GM12873 (cell line): ENCODE measurements around the gene LLGL2.

Source experiments
- TF ChIP-seq, protein P1 (sequence below): IDR thresholded peaks from 2 replicates; pipeline ENCODE4 v1.5.1; 2012; ENCODE audit warnings: low read depth, mild to moderate bottlenecking, moderate library complexity, low read length, control low read depth; ENCODE audit not compliant: insufficient read depth; ENCODE audit errors: missing control alignments

The LLGL2 gene

DNA sequence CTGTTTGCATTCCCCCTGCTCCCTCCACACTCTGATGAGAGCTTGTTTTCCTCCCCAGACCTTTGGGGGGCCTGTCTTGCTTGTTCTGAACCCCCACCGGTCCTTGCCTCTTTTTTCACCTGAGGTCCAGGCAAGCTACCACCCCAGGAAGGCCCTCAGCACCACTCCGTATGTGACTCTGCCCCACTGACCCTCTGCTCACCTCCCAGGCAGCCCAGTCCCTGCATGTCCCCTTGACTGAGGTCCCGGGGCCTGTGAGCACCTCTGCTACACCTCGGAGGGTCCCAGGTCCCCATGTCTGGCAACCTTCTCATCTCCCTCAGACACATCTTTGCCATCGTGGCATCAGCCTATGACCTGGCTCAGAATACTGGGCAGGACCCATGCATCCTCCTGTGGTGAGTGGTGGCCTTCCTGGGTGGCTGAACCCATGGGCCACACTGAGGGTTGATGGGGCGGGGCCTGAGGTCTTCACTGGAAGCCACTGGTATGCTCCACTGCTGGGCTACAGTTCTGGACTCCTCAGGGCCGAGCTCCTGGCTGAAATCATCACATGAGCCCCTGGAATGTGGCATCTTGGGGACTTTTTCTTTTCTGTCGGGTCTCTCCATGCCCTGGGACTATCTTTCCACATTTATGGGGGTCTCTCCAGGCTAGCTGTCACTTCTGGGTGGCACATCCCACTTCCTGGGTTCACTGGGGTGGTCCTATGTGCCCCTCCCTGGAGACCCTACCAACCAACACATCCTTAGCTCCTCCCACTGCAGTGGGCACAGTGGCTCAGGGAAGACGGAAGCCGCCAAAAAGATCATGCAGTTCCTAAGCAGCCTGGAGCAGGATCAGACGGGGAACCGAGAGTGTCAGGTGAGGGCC lies 65.6 kb downstream of the LLGL2 start:
- TF ChIP-seq, protein P1, sequence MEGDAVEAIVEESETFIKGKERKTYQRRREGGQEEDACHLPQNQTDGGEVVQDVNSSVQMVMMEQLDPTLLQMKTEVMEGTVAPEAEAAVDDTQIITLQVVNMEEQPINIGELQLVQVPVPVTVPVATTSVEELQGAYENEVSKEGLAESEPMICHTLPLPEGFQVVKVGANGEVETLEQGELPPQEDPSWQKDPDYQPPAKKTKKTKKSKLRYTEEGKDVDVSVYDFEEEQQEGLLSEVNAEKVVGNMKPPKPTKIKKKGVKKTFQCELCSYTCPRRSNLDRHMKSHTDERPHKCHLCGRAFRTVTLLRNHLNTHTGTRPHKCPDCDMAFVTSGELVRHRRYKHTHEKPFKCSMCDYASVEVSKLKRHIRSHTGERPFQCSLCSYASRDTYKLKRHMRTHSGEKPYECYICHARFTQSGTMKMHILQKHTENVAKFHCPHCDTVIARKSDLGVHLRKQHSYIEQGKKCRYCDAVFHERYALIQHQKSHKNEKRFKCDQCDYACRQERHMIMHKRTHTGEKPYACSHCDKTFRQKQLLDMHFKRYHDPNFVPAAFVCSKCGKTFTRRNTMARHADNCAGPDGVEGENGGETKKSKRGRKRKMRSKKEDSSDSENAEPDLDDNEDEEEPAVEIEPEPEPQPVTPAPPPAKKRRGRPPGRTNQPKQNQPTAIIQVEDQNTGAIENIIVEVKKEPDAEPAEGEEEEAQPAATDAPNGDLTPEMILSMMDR = no peak

DNA sequence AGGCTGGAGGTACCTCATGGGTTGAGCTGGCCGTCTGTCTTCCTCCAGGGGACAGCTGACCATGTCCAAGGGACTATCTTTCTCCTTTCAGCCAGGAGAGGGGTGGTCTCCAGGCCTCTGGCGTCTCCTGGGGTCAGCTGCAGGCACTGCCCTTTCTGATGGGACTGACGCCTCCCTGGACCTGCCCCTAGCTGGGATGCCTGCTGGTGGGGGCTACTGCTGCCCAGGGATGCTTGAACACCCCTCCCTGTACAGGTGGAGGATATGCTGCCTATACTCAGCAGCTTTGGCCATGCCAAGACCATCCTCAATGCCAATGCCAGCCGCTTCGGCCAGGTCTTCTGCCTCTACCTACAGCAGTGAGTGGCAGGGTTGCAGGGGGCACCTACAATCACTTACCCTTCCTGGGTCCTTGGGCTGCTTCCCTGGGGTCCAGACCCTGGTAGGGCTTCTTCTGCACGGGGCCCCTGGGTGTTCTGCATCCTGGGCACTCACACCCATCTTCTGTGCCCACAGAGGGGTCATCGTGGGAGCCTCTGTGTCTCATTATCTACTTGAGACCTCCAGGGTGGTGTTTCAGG lies 66.3 kb downstream of the LLGL2 start:
- TF ChIP-seq, protein P1 = no peak

DNA sequence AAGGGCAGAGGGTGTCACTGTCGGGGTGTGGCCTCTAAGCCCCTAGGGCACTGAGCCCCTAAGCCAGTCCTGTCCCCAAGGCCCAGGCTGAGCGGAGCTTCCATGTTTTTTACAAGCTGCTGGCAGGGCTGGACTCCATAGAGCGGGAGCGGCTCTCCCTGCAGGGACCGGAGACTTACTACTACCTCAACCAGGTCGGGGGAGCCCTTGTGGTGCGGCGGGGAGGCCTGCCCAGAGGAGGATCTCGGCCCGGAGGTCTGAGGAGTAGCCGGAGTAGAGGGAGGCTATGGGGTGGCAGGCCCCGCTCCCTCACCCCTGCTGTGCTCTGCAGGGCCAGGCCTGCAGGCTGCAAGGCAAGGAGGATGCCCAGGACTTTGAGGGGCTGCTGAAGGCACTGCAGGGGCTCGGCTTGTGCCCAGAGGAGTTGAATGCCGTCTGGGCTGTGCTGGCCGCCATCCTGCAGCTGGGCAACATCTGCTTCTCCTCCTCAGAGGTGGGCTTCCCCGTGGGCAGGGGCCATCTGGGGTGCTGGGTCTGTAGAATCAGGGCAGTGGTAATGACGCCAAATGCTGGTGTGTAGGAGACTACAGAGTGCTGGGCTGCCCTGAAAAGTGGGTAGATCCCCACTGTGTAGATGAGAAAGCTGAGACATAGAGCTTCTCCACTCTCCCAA lies 67.0 kb downstream of the LLGL2 start:
- TF ChIP-seq, protein P1 = no peak

DNA sequence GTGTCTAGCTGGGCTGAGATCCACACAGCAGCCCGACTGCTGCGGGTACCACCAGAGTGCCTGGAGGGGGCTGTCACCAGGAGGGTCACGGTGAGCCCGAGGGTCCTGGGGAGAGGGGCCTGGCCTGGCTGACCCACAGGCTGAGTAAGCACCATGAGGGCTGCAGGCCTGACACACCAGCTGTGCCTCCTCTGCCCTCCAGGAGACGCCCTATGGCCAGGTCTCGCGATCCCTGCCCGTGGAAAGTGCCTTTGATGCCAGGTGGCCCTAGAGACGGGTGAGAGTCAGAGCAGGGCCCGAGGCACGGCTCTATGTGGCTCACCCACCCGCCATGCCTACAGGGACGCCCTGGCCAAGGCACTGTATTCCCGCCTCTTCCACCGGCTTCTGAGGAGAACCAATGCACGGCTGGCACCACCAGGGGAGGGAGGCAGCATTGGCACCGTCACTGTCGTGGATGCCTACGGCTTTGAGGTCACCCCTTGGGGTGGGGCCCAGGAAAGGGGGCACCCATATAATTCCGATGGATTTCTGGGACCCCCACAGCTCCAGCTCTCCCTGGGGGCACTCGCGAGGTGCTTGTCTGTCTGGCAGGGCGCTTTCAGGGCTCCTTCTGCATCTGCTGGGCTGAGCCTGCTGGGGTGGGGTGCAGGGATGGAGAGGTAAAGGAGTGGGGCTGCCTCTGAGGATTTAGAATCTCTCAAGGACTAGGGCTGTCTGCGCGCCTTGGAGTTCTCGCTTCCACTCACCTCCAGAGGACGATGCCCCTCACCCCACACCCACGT lies 69.2 kb downstream of the LLGL2 start:
- TF ChIP-seq, protein P1 = no peak

DNA sequence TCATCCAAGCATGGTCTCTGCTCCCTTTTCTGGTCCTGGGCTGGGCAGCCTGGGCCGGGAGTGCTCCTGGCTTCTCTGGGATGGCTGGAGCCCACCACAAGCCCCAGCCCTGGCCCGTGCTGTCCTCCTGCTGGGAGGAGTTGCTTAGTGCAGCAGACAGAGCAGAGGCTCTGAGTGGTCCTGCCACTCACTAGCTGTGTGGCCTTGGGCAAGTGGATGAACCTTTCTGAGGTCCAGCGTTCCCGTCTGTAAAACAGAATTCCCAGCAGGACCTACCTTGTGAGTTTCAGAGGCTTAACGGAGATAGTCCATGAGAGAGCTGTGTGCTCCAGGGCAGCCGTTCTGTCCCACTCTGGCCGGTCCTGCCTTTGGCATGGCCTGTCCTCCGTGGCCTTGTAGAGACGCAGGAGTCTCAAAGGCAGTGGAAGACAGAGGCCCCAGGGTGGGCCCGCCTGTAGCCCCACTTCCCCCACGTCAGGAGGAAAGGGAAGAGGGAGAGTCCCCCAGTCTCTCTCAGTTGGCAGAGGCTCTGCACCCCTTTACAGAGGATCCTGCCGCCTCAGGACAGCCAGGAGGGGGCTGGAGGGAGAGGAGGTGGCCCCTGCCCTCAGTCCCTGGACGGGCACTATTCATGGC lies 69.9 kb downstream of the LLGL2 start:
- TF ChIP-seq, protein P1 = no peak

DNA sequence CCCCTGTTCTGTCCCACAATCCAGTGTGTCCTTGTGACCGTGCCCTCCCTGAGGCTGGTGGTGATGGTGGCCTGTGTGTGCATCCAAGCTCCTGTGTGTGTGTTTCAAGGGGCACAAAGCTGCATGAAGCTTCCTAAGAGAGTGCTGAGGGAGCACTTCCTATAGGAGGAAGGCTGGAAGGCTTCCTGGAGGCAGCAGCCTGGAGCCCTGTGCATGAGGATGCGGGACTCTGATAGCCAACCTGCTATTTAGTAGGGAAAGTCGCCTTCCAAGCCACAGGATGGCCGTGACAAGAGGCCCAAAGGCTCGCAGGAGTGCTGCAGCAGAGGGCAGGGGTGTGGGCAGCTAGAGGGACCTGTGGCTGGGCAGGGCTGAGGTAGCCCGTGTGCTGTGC lies 70.4 kb downstream of the LLGL2 start:
- TF ChIP-seq, protein P1 = no peak
